Measurements from ENCODE around the gene OTUD1.

OTUD1 gene

GRCh38 chr10:23467548-23467947 is 28.7 kb downstream of the OTUD1 start:
- no peak for DNase-seq (ENCODE audit: low read depth, low spot score)

GRCh38 chr10:23469596-23470237 is 30.8 kb downstream of the OTUD1 start:
- DNase-seq (ENCODE audit: low read depth, low spot score), result no peak

- no peak for DNase-seq (ENCODE audit: low read depth, low spot score)
These were observed 33.3 kb downstream of the OTUD1 start for GRCh38 chr10:23472181-23472580.

- no peak for DNase-seq (ENCODE audit: low read depth, low spot score)
These were observed 35.2 kb downstream of the OTUD1 start for GRCh38 chr10:23474081-23474480.

GRCh38 chr10:23474626-23475025 is 35.8 kb downstream of the OTUD1 start:
- no peak for DNase-seq (ENCODE audit: low read depth, low spot score)

- DNase-seq (ENCODE audit: low read depth, low spot score), result no peak
These were observed 39.7 kb downstream of the OTUD1 start for GRCh38 chr10:23478570-23478969.

GRCh38 chr10:23479798-23480473 is 41.1 kb downstream of the OTUD1 start:
- DNase-seq (ENCODE audit: low read depth, low spot score), result no peak

- no peak for DNase-seq (ENCODE audit: low read depth, low spot score)
These were observed 42.6 kb downstream of the OTUD1 start for GRCh38 chr10:23481363-23481961.

GRCh38 chr10:23490115-23490514 is 51.2 kb downstream of the OTUD1 start:
- DNase-seq (ENCODE audit: low read depth, low spot score), result no peak

Measured in iPS DF 19.7 (cell line).